K562 (cell line): ENCODE measurements around the gene ITSN1. TPM values are rescaled to one million over a fixed set of nuclear protein-coding genes. Genes with fewer than 3 reads are reported as not detected.

Experiments
- CBFA2T3 ChIP-seq: fragments of 450-650 bp; IDR thresholded peaks from 2 replicates; pipeline ENCODE4 v1.6.1; 2017
- CUX1 ChIP-seq: fragments of 200-800 bp; sonication (Bioruptor generic); IDR thresholded peaks from 2 replicates; pipeline ENCODE4 v1.6.1; 2016; ENCODE audit warnings: missing genetic modification characterization, missing compliant biosample characterization
- E2F3 ChIP-seq: fragments of 250-450 bp; sonication (Bioruptor Pico); IDR thresholded peaks from 2 replicates; pipeline ENCODE4 v1.4.0; 2020; ENCODE audit warnings: mild to moderate bottlenecking
- EGR1 ChIP-seq: fragments of 450-650 bp; conservative IDR thresholded peaks from 2 replicates; pipeline ENCODE4 v1.6.1; 2017; ENCODE audit warnings: mild to moderate bottlenecking
- EWSR1 ChIP-seq: fragments of 450-650 bp; IDR thresholded peaks from 2 replicates; pipeline ENCODE4 v1.6.1; 2018; ENCODE audit warnings: borderline replicate concordance, mild to moderate bottlenecking, low read depth, moderate library complexity; ENCODE audit not compliant: partially characterized antibody
- MAFF ChIP-seq: IDR thresholded peaks from 2 replicates; pipeline ENCODE4 v1.6.1; 2012; ENCODE audit warnings: low read length, improper control_type of control experiment
- NFRKB ChIP-seq: fragments of 450-650 bp; IDR thresholded peaks from 2 replicates; pipeline ENCODE4 v1.6.1; 2016; ENCODE audit warnings: low read depth
- PCBP1 ChIP-seq: fragments of 200-400 bp; formaldehyde crosslinking; IDR thresholded peaks from 2 replicates; pipeline ENCODE4 v1.6.1; 2018; ENCODE audit warnings: mild to moderate bottlenecking, low read depth, low read length; ENCODE audit not compliant: poor library complexity, severe bottlenecking
- PTTG1 ChIP-seq: fragments of 450-650 bp; IDR thresholded peaks from 2 replicates; pipeline ENCODE4 v1.6.1; 2016; ENCODE audit warnings: low read depth, mild to moderate bottlenecking, missing genetic modification characterization, missing compliant biosample characterization
- RCOR1 ChIP-seq, 2 experiments: IDR thresholded peaks; 2 replicates each; pipeline ENCODE4 v1.6.1; 2012; ENCODE audit warnings: low read depth in 2 of 2, low read length in 2 of 2, borderline replicate concordance in 1 of 2, improper control_type of control experiment in 1 of 2
- SRSF9 ChIP-seq: fragments of 200-400 bp; formaldehyde crosslinking; IDR thresholded peaks from 2 replicates; pipeline ENCODE4 v1.6.1; 2017; ENCODE audit warnings: low read depth, low read length, borderline replicate concordance
- ZFP1 ChIP-seq: fragments of 450-650 bp; formaldehyde crosslinking; IDR thresholded peaks from 2 replicates; pipeline ENCODE4 v1.4.0; 2020; ENCODE audit warnings: mild to moderate bottlenecking, mixed read lengths
- ZKSCAN3 ChIP-seq: fragments of 250-450 bp; sonication (Bioruptor Pico); IDR thresholded peaks from 2 replicates; pipeline ENCODE4 v1.4.0; 2020
- ZNF165 ChIP-seq: fragments of 250-450 bp; sonication (Bioruptor Pico); IDR thresholded peaks from 2 replicates; pipeline ENCODE4 v1.4.0; 2020; ENCODE audit warnings: borderline replicate concordance
- ZNF274 ChIP-seq: IDR thresholded peaks from 2 replicates; pipeline ENCODE4 v1.6.1; 2011; ENCODE audit warnings: low read depth, mild to moderate bottlenecking, low read length, moderate library complexity, borderline replicate concordance
- ZNF407 ChIP-seq: fragments of 450-650 bp; IDR thresholded peaks from 2 replicates; pipeline ENCODE4 v1.6.1; 2016; ENCODE audit warnings: low read depth
- polyA plus RNA-seq, 8 experiments: library from polyadenylated mRNA; depleted of rRNA in 4 of 8; stranded (reverse) in 5 of 8; unstranded in 3 of 8; fragments of >200 nt; fragmentation: Nextera tagmentation in 2 of 8; fragmentation: Illumina TruSeq in 1 of 8; extraction: Ambion mirVana in 2 of 8; extraction: Trizol in 1 of 8; gene quantifications; 2 replicates each; pipeline versions ENCODE4 v1.2.1 to v1.2.3, GENCODE V29; 2011 to 2014; ENCODE audit warnings: inconsistent platforms in 1 of 8, missing spikeins in 1 of 8
- total RNA-seq, 7 experiments: library from RNA; depleted of rRNA in 6 of 7; stranded (reverse); fragments of >200 nt in 6 of 7; fragmentation: Illumina TruSeq in 2 of 7; extraction: Trizol in 2 of 7; gene quantifications; 2 replicates each; pipeline versions ENCODE4 v1.2.1 to v1.2.3, GENCODE V29; 2011 to 2021; ENCODE audit warnings: low replicate concordance in 1 of 7

ITSN1 gene
- total and polyA plus RNA-seq, 9 of the 15 experiments (the other 6 are each of a cell fraction or from before 2014, with no cell fraction given) = 1.1 to 12.6 (median 4.8) TPM

GRCh38 chr21:33945652-33946270 lies 303.5 kb downstream of the ITSN1 start (continued):
- no peak for TF ChIP-seq CUX1 (CRISPR knock-in tag)
- peak in 1 of 2 experiments; percentile 25; a peak in 1 of 4 replicates for TF ChIP-seq RCOR1 (IDR thresholded peaks at IDR 0.05; ENCODE audit: borderline replicate concordance in 1 of 2, low read depth in 2 of 2, low read length in 2 of 2)
- no peak for TF ChIP-seq MAFF
- peak; percentile 75 for TF ChIP-seq CBFA2T3
- TF ChIP-seq ZFP1 (CRISPR knock-in tag) = no peak
- no peak for TF ChIP-seq PTTG1 (tag)
- no peak for TF ChIP-seq ZKSCAN3 (CRISPR knock-in tag)
- TF ChIP-seq SRSF9 = no peak
- no peak for TF ChIP-seq PCBP1
- TF ChIP-seq NFRKB = no peak
- TF ChIP-seq EGR1 = no peak
- no peak for TF ChIP-seq ZNF274
- no peak for TF ChIP-seq ZNF165 (CRISPR knock-in tag)
- no peak for TF ChIP-seq E2F3 (CRISPR knock-in tag)
- no peak for TF ChIP-seq EWSR1
- no peak for TF ChIP-seq ZNF407
